Right cardiac atrium (tissue), 5 donors: Measurements from ENCODE around the gene CAPZA1. TPM values are rescaled to one million over a fixed set of nuclear protein-coding genes. Genes with fewer than 3 reads are reported as not detected.
"Not testable (repeated sequence)": the region's sequence is repeated elsewhere in the genome, so short reads cannot be mapped to it uniquely, and the experiment has no call there.

ENCODE experiments used
- ATAC-seq, 2 donors: fragments of 200-7000 bp; cut with Tn5 transposase; one replicate each; pipeline versions ENCODE4 v1.8.0 to v1.9.1; 2020; ENCODE audit warnings: moderate library complexity in 2 of 2, mild to moderate bottlenecking in 1 of 2
- DNase-seq, 3 donors: peaks; one replicate each; pipeline ENCODE4 v3.0.0-alpha.2; 2020
- H3K27ac ChIP-seq: one replicate; pipeline ENCODE4 v1.5.1; 2013; ENCODE audit warnings: mild to moderate bottlenecking, low read length, control low read depth, moderate library complexity
- H3K27me3 ChIP-seq: one replicate; pipeline ENCODE4 v1.6.1; 2013; ENCODE audit not compliant: control insufficient read depth, insufficient read depth
- H3K4me1 ChIP-seq: one replicate; pipeline ENCODE4 v1.6.1; 2013; ENCODE audit warnings: low read length; ENCODE audit not compliant: control insufficient read depth, insufficient read depth
- H3K4me3 ChIP-seq: one replicate; pipeline ENCODE4 v1.5.1; 2013; ENCODE audit warnings: low read length, control low read depth
- H3K9me3 ChIP-seq: one replicate; pipeline ENCODE4 v1.6.1; 2013; ENCODE audit warnings: low read length; ENCODE audit not compliant: control insufficient read depth
- WGBS: extraction: QIAGEN DNeasy Blood & Tissue Kit; methylation state at CpG from one replicate; pipeline ENCODE4 v1.1.7; 2013; 5-methylcytosine and 5-hydroxymethylcytosine counted together
- intact Hi-C, 4 donors: fragments of 100-400 bp; cut with DNase I; formaldehyde crosslinking; loops; one replicate each; pipeline versions ENCODE4 v1.11.0 to v1.14.0; 2022 to 2023
- polyA plus RNA-seq: library from polyadenylated mRNA; stranded (reverse); fragments of 200-250 nt; gene quantifications from one replicate; pipeline ENCODE4 v1.2.3, GENCODE V29; 2013
- total RNA-seq, 4 donors: library from RNA; stranded (reverse); fragmentation: NEBNext Ultra II Directional; extraction: Animal tissue kit (Norgen Biotek cat#: 25700); gene quantifications; one replicate each; pipeline ENCODE4 v1.2.1, GENCODE V29; 2021
- donor health status: healthy with polysubstance abuse.
- donor health status: DM: no; HTN: yes; CAD: no.
- donor health status: DM: no; HTN: no; CAD: no.
- donor health status: DM: no; HTN: yes; CAD: no; lungs with severe emphysema.
- donor health status: DM: yes; HTN: yes; CAD: no.

CAPZA1 gene
- total and polyA plus RNA-seq, 5 donors = 22.3 to 53.4 (median 39.5) TPM

- intact Hi-C loops = no loop called here
- DNase-seq (no peak), ATAC-seq (no peak)
- 93% methylated on average over 1 of the region's 1 CpG for WGBS
- Histone ChIP-seq H3K4me1 (no peaks in the 10 kb centered on the region), H3K27me3 (no peaks in the 10 kb centered on the region), H3K9me3 (no peaks in the 10 kb centered on the region), H3K4me3 (no peak overlapping the region), H3K27ac (no peak overlapping the region)
These were observed 16.1 kb upstream of the CAPZA1 start for GRCh38 chr1:112603541-112603940.

GRCh38 chr1:112605633-112606327 lies 13.9 kb upstream of the CAPZA1 start:
- intact Hi-C loops = no loop called here
- 93% methylated on average over 4 of the region's 4 CpGs for WGBS
- no peak for ATAC-seq
- no peaks in the 10 kb centered on the region for H3K4me1 ChIP-seq
- no peak overlapping the region for H3K4me3 ChIP-seq
- no peaks in the 10 kb centered on the region for H3K27me3 ChIP-seq
- H3K9me3 ChIP-seq = no peaks in the 10 kb centered on the region
- DNase-seq = no peak
- no peak overlapping the region for H3K27ac ChIP-seq

- intact Hi-C loops = loop anchor here in 2 of 4 donors (5.0 to 10.0 kb wide), 3 partner anchors 90 to 222 kb away; partner anchors contain the start of gene RHOC (in 2 of the 2)
- WGBS = 73% methylated on average over 6 of the region's 6 CpGs
These were observed 5.1 kb upstream of the CAPZA1 start for GRCh38 chr1:112614460-112615065.

GRCh38 chr1:112618114-112618720 lies 1.4 kb upstream of the CAPZA1 start:
- no peaks in the 10 kb centered on the region for H3K9me3 ChIP-seq
- WGBS = 1% methylated on average over 12 of the region's 12 CpGs
- H3K4me1 ChIP-seq = peaks cover 3% of the 10 kb centered on the region
- intact Hi-C loops = loop anchor here in 3 of 4 donors (2.0 to 10.0 kb wide), 4 partner anchors 87 to 226 kb away; partner anchors contain the start of gene RHOC (in 3 of the 3)
- no peaks in the 10 kb centered on the region for H3K27me3 ChIP-seq
- peak overlapping the region; percentile 100 for H3K27ac ChIP-seq
- no peak for DNase-seq
- H3K4me3 ChIP-seq = peak overlapping the region; percentile 86
- no peak for ATAC-seq

More at GRCh38 chr1:112614460-112615065, 5.1 kb upstream of the CAPZA1 start:
- H3K4me3 ChIP-seq = no peak overlapping the region
- DNase-seq = no peak
- no peaks in the 10 kb centered on the region for H3K27me3 ChIP-seq
- no peaks in the 10 kb centered on the region for H3K9me3 ChIP-seq
- no peak for ATAC-seq
- H3K4me1 ChIP-seq = peaks cover 3% of the 10 kb centered on the region
- H3K27ac ChIP-seq = no peak overlapping the region

- H3K4me3 ChIP-seq = peak within 1 kb of the TSS; percentile 86
- ATAC-seq (peak; percentile 92 to 94), DNase-seq (peak; percentile 74 to 91 (median 89))
- H3K4me1 ChIP-seq = peaks cover 3% of the 10 kb centered on the region
- peak within 1 kb of the TSS; percentile 100 for H3K27ac ChIP-seq
- no peaks in the 10 kb centered on the region for H3K9me3 ChIP-seq
- H3K27me3 ChIP-seq = no peaks in the 10 kb centered on the region
- under 1% methylated on average over 48 of the region's 48 CpGs for WGBS
- intact Hi-C loops = loop anchor here in 3 of 4 donors (2.0 to 10.0 kb wide), 4 partner anchors 86 to 227 kb away; partner anchors contain the start of gene RHOC (in 3 of the 3)
These were observed 713 bp upstream of the CAPZA1 start, which contains the start of gene ST7L for GRCh38 chr1:112618721-112619517. TSS of gene ST7L (minus strand) at chr1:112619141. CDS start at chr1:112619113, 28 bp downstream.

GRCh38 chr1:112620377-112620695 lies 704 bp downstream of the CAPZA1 start:
- H3K27ac ChIP-seq = peak overlapping the region; percentile 100
- no peaks in the 10 kb centered on the region for H3K9me3 ChIP-seq
- intact Hi-C loops = loop anchor here in 3 of 4 donors (10.0 kb wide), 2 partner anchors 54 to 84 kb away; partner anchors contain the start of genes MOV10 (in 2 of the 3) and RHOC (in 1 of the 3)
- DNase-seq (no peak), ATAC-seq (no peak)
- under 1% methylated on average over 6 of the region's 6 CpGs for WGBS
- peaks cover 3% of the 10 kb centered on the region for H3K4me1 ChIP-seq
- peak overlapping the region; percentile 86 for H3K4me3 ChIP-seq
- no peaks in the 10 kb centered on the region for H3K27me3 ChIP-seq

- not testable (repeated sequence) for DNase-seq, H3K4me3 ChIP-seq, H3K27ac ChIP-seq, H3K4me1 ChIP-seq, ATAC-seq, H3K9me3 ChIP-seq, H3K27me3 ChIP-seq
- WGBS = 80% methylated on average over 5 of the region's 5 CpGs
- intact Hi-C loops = loop anchor here in 3 of 4 donors (10.0 kb wide), 2 partner anchors 50 to 80 kb away; partner anchors contain the start of genes MOV10 (in 2 of the 3) and RHOC (in 1 of the 3)
These were observed 4.9 kb downstream of the CAPZA1 start for GRCh38 chr1:112624493-112624892.

- intact Hi-C loops = loop anchor here in 3 of 4 donors (10.0 kb wide), 2 partner anchors 49 to 79 kb away; partner anchors contain the start of genes MOV10 (in 2 of the 3) and RHOC (in 1 of the 3)
- peak; percentile 52 to 62 for ATAC-seq
- peaks cover 3% of the 10 kb centered on the region for H3K4me1 ChIP-seq
These were observed 6.1 kb downstream of the CAPZA1 start for GRCh38 chr1:112625696-112626095.

GRCh38 chr1:112626193-112626592 lies 6.6 kb downstream of the CAPZA1 start:
- intact Hi-C loops = loop anchor here in 3 of 4 donors (10.0 kb wide), 2 partner anchors 49 to 79 kb away; partner anchors contain the start of genes MOV10 (in 2 of the 3) and RHOC (in 1 of the 3)
- H3K9me3 ChIP-seq = no peaks in the 10 kb centered on the region
- DNase-seq (no peak), ATAC-seq (no peak)
- H3K4me3 ChIP-seq = no peak overlapping the region
- no peaks in the 10 kb centered on the region for H3K27me3 ChIP-seq
- 95% methylated on average over 5 of the region's 5 CpGs for WGBS
- H3K4me1 ChIP-seq = peaks cover 3% of the 10 kb centered on the region
- no peak overlapping the region for H3K27ac ChIP-seq

More at GRCh38 chr1:112625696-112626095, 6.1 kb downstream of the CAPZA1 start:
- Histone ChIP-seq H3K9me3 (no peaks in the 10 kb centered on the region), H3K27me3 (no peaks in the 10 kb centered on the region), H3K4me3 (no peak overlapping the region), H3K27ac (no peak overlapping the region)
- peak in 1 of 3 donors; percentile 63 for DNase-seq
- 89% methylated on average over 2 of the region's 2 CpGs for WGBS

- DNase-seq (no peak), ATAC-seq (no peak)
- H3K27me3 ChIP-seq = no peaks in the 10 kb centered on the region
- no peaks in the 10 kb centered on the region for H3K9me3 ChIP-seq
- no peak overlapping the region for H3K27ac ChIP-seq
- H3K4me3 ChIP-seq = no peak overlapping the region
- intact Hi-C loops = loop anchor here in 3 of 4 donors (10.0 kb wide), 2 partner anchors 48 to 78 kb away; partner anchors contain the start of genes MOV10 (in 2 of the 3) and RHOC (in 1 of the 3)
- H3K4me1 ChIP-seq = peaks cover 3% of the 10 kb centered on the region
These were observed 7.3 kb downstream of the CAPZA1 start for GRCh38 chr1:112626887-112627286.
